ENCODE data around the gene PAN3. TPM values are rescaled to one million over a fixed set of nuclear protein-coding genes. Genes with fewer than 3 reads are reported as not detected.

The PAN3 gene
- total and polyA plus RNA-seq, 2 of the 8 experiments (the other 6 are each of a cell fraction or from before 2014, with no cell fraction given) = 12.7 to 39.3 TPM

DNA sequence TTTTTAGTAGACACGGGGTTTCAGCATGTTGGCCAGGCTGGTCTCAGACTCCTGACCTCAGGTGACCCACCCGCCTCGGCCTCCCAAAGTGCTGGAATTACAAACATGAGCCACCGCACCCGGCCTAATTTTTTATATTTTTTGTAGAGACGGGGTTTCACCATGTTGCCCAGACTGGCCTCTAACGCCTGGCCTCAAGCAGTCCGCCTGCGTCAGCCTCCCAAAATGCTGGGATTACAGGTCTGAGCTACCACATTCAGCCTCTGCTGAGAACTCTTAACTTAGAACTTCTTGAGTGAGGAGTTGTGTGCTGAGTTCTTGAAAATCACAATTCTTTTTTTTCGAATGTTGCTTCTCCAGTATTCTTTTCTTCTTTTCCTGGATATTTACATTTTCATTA, 112.2 kb downstream of the PAN3 start (continued):
- TF ChIP-seq, protein P1, sequence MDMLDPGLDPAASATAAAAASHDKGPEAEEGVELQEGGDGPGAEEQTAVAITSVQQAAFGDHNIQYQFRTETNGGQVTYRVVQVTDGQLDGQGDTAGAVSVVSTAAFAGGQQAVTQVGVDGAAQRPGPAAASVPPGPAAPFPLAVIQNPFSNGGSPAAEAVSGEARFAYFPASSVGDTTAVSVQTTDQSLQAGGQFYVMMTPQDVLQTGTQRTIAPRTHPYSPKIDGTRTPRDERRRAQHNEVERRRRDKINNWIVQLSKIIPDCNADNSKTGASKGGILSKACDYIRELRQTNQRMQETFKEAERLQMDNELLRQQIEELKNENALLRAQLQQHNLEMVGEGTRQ (IDR thresholded peaks at IDR 0.05; ENCODE audit: low read length) = no peak
- TF ChIP-seq KDM1A (IDR thresholded peaks at IDR 0.05; ENCODE audit: borderline replicate concordance, low read length) (no peak), ASH2L (IDR thresholded peaks at IDR 0.05; ENCODE audit: low read length) (no peak)
